Hepatocyte (in vitro differentiated cells): ENCODE measurements around the gene NPLOC4. TPM values are rescaled to one million over a fixed set of nuclear protein-coding genes. Genes with fewer than 3 reads are reported as not detected.

Experiments used
- DNase-seq: peaks from one replicate; pipeline ENCODE4 v3.0.0-alpha.2; 2016; ENCODE audit warnings: low spot score
- H2AFZ ChIP-seq: fragments of 200-600 bp; sonication (generic); 2 replicates; pipeline ENCODE4 v1.6.0; 2016; ENCODE audit warnings: antibody characterized with exemption, mild to moderate bottlenecking
- H3K27ac ChIP-seq: fragments of 200-600 bp; sonication (generic); 2 replicates; pipeline ENCODE4 v1.5.1; 2016; ENCODE audit warnings: mild to moderate bottlenecking
- H3K27me3 ChIP-seq: fragments of 200-600 bp; sonication (generic); 2 replicates; pipeline ENCODE4 v1.6.1; 2016
- H3K36me3 ChIP-seq: fragments of 200-600 bp; sonication (generic); replicated peaks from 2 replicates; pipeline ENCODE4 v1.5.1; 2016; ENCODE audit warnings: low read depth; ENCODE audit not compliant: insufficient read depth
- H3K4me1 ChIP-seq: fragments of 200-600 bp; sonication (generic); 2 replicates; pipeline ENCODE4 v1.5.1; 2016; ENCODE audit warnings: mild to moderate bottlenecking, moderate library complexity; ENCODE audit not compliant: insufficient read depth
- H3K4me2 ChIP-seq: fragments of 200-600 bp; sonication (generic); 2 replicates; pipeline ENCODE4 v1.6.0; 2016
- H3K4me3 ChIP-seq: fragments of 200-600 bp; sonication (generic); 2 replicates; pipeline ENCODE4 v1.5.1; 2016; ENCODE audit warnings: mild to moderate bottlenecking
- H3K79me2 ChIP-seq: fragments of 200-600 bp; sonication (generic); 2 replicates; pipeline ENCODE4 v1.6.0; 2017; ENCODE audit warnings: mild to moderate bottlenecking
- H3K9me2 ChIP-seq: fragments of 200-600 bp; sonication (generic); replicated peaks from 2 replicates; pipeline ENCODE4 v1.6.0; 2017; ENCODE audit warnings: mild to moderate bottlenecking; ENCODE audit not compliant: insufficient read depth
- H3K9me3 ChIP-seq: fragments of 200-600 bp; sonication (generic); 2 replicates; pipeline ENCODE4 v1.5.1; 2016; ENCODE audit warnings: low read depth, mild to moderate bottlenecking
- H4K20me1 ChIP-seq: fragments of 200-600 bp; sonication (generic); 2 replicates; pipeline ENCODE4 v1.6.0; 2016; ENCODE audit warnings: mild to moderate bottlenecking; ENCODE audit not compliant: insufficient read depth, poor library complexity, severe bottlenecking
- CTCF ChIP-seq: fragments of 200-600 bp; sonication (generic); IDR thresholded peaks from 2 replicates; pipeline ENCODE4 v1.5.1; 2016; ENCODE audit warnings: antibody characterized with exemption, mild to moderate bottlenecking; ENCODE audit not compliant: poor library complexity
- EZH2 ChIP-seq: fragments of 200-600 bp; sonication (generic); IDR thresholded peaks from 2 replicates; pipeline ENCODE4 v1.6.1; 2016; ENCODE audit warnings: antibody characterized with exemption, mild to moderate bottlenecking, borderline replicate concordance
- EZH2phosphoT487 ChIP-seq: fragments of 200-600 bp; sonication (generic); IDR thresholded peaks from one replicate; pipeline ENCODE4 v1.6.1; 2018; ENCODE audit warnings: antibody characterized with exemption, mild to moderate bottlenecking, low read depth, moderate library complexity; ENCODE audit not compliant: unreplicated experiment, severe bottlenecking
- WGBS: methylation state at CpG from one replicate; pipeline ENCODE4 v1.1.6; 2016; ENCODE audit warnings: low lambda C conversion rate; ENCODE audit errors: missing lambda C conversion rate; 5-methylcytosine and 5-hydroxymethylcytosine counted together
- polyA plus RNA-seq: library from polyadenylated mRNA; unstranded; fragments of >200 nt; fragmentation: Nextera tagmentation; extraction: Ambion mirVana; gene quantifications from 2 replicates; pipeline ENCODE4 v1.2.1, GENCODE V29; 2016
- total RNA-seq: library from RNA; depleted of rRNA; stranded (reverse); fragments of >200 nt; gene quantifications from 2 replicates; pipeline ENCODE4 v1.2.3, GENCODE V29; 2014

NPLOC4 gene
- total and polyA plus RNA-seq, 2 experiments from 2014 or later = 53.7 to 54.6 TPM

GRCh38 chr17:81583589-81584342 is 53.1 kb downstream of the NPLOC4 start:
- Histone ChIP-seq H3K36me3 (no peaks in the 10 kb centered on the region), H3K4me1 (peaks cover 3% of the 10 kb centered on the region), H3K4me2 (no peak overlapping the region), H3K27ac (no peak overlapping the region), H3K4me3 (no peak overlapping the region), H3K27me3 (no peaks in the 10 kb centered on the region), H3K9me3 (no peaks in the 10 kb centered on the region), H3K79me2 (peaks cover 8% of the 10 kb centered on the region), H2AFZ (no peak overlapping the region), H3K9me2 (no peaks in the 10 kb centered on the region), H4K20me1 (peaks cover 9% of the 10 kb centered on the region)
- TF ChIP-seq CTCF = no peak
- no peak for TF ChIP-seq EZH2
- no peak for TF ChIP-seq EZH2phosphoT487
- WGBS = 81% methylated on average over 6 of the region's 6 CpGs
- DNase-seq = no peak

- Histone ChIP-seq H3K27me3 (no peaks in the 10 kb centered on the region), H3K27ac (no peak overlapping the region), H3K4me2 (no peak overlapping the region), H3K4me1 (peaks cover 3% of the 10 kb centered on the region), H3K79me2 (peaks cover 8% of the 10 kb centered on the region), H3K36me3 (no peaks in the 10 kb centered on the region), H3K4me3 (no peak overlapping the region), H3K9me3 (no peaks in the 10 kb centered on the region), H2AFZ (no peak overlapping the region), H3K9me2 (no peaks in the 10 kb centered on the region), H4K20me1 (peaks cover 9% of the 10 kb centered on the region)
- no peak for DNase-seq
- WGBS = 98% methylated on average over 12 of the region's 12 CpGs
- TF ChIP-seq EZH2 = no peak
Measured at GRCh38 chr17:81582749-81583148, 54.2 kb downstream of the NPLOC4 start.

- no peak for DNase-seq
- peaks cover 9% of the 10 kb centered on the region for H4K20me1 ChIP-seq
- 93% methylated on average over 5 of the region's 5 CpGs for WGBS
Measured at GRCh38 chr17:81582341-81582740, 54.6 kb downstream of the NPLOC4 start.

More at GRCh38 chr17:81582341-81582740, 54.6 kb downstream of the NPLOC4 start:
- Histone ChIP-seq H3K79me2 (peaks cover 8% of the 10 kb centered on the region), H3K4me1 (peaks cover 3% of the 10 kb centered on the region), H3K4me2 (no peak overlapping the region), H3K9me3 (no peaks in the 10 kb centered on the region), H3K36me3 (no peaks in the 10 kb centered on the region), H2AFZ (no peak overlapping the region), H3K27me3 (no peaks in the 10 kb centered on the region), H3K9me2 (no peaks in the 10 kb centered on the region), H3K27ac (no peak overlapping the region), H3K4me3 (no peak overlapping the region)
- TF ChIP-seq EZH2 (no peak), CTCF (no peak), EZH2phosphoT487 (no peak)
